H1 (cell line): ENCODE data around the gene RASGRF1. TPM values are rescaled to one million over a fixed set of nuclear protein-coding genes. Genes with fewer than 3 reads are reported as not detected.

Experiments
- CTCF ChIA-PET: fragments of 300-600 bp; sonication (Branson Sonifier 250); formaldehyde crosslinking; loops from one replicate; lab custom pipeline; 2021; ENCODE audit not compliant: partially characterized antibody; lab: Charles Lee
- POLR2A ChIA-PET: fragments of 300-600 bp; sonication (Branson Sonifier 250); formaldehyde crosslinking; loops from one replicate; lab custom pipeline; 2021; ENCODE audit warnings: inconsistent platforms; ENCODE audit not compliant: partially characterized antibody; lab: Charles Lee
- DNase-seq, 2 experiments: peaks; one replicate each; pipeline versions ENCODE4 v3.0.0 to v3.0.0-alpha.2; 2010 to 2022; ENCODE audit warnings: low spot score in 2 of 2, low read depth in 1 of 2, mixed read lengths in 1 of 2
- FAIRE-seq: peaks from 2 replicates; lab custom pipeline; 2011; peaks lifted over from hg19 to GRCh38; lab: Jason Lieb, UNC
- H2AFZ ChIP-seq: 2 replicates; pipeline ENCODE4 v1.8.1; 2012; ENCODE audit warnings: low read length, inconsistent platforms
- H2AK5ac ChIP-seq: 2 replicates; pipeline ENCODE4 v1.6.1; 2013; ENCODE audit warnings: low read depth, low read length
- H2BK120ac ChIP-seq: replicated peaks from 2 replicates; pipeline ENCODE3; 2013; ENCODE audit warnings: low read depth, low read length, inconsistent platforms
- H2BK12ac ChIP-seq: 2 replicates; pipeline ENCODE4 v1.6.1; 2013; ENCODE audit warnings: low read depth, low read length
- H2BK15ac ChIP-seq: 2 replicates; pipeline ENCODE4 v1.6.1; 2013; ENCODE audit warnings: low read length
- H2BK20ac ChIP-seq: 2 replicates; pipeline ENCODE4 v1.6.1; 2013; ENCODE audit warnings: low read length
- H2BK5ac ChIP-seq: 2 replicates; pipeline ENCODE4 v1.6.1; 2013; ENCODE audit warnings: low read depth, low read length
- H3K14ac ChIP-seq: 2 replicates; pipeline ENCODE4 v1.6.1; 2013; ENCODE audit warnings: inconsistent platforms; ENCODE audit not compliant: insufficient read length
- H3K18ac ChIP-seq: 2 replicates; pipeline ENCODE4 v1.6.1; 2013; ENCODE audit warnings: low read length; ENCODE audit errors: extremely low read depth
- H3K23ac ChIP-seq: 2 replicates; pipeline ENCODE4 v1.6.1; 2013; ENCODE audit warnings: inconsistent platforms; ENCODE audit not compliant: insufficient read length
- H3K23me2 ChIP-seq: 2 replicates; pipeline ENCODE4 v1.6.1; 2013; ENCODE audit warnings: low read depth, low read length
- H3K27ac ChIP-seq: 2 replicates; pipeline ENCODE4 v1.6.1; 2011; ENCODE audit warnings: low read depth, low read length, inconsistent platforms
- H3K27me3 ChIP-seq, 4 experiments: replicated peaks in 1 of 4; 1 replicate in 1 of 4; 2 replicates in 3 of 4; pipeline versions ENCODE4 v1.6.1 to v1.8.1; 2011 to 2013; ENCODE audit warnings: low read length in 3 of 4, mild to moderate bottlenecking in 3 of 4, inconsistent platforms in 2 of 4, mixed read lengths in 2 of 4, moderate library complexity in 1 of 4; ENCODE audit not compliant: control insufficient read depth in 3 of 4, insufficient read depth in 3 of 4; ENCODE audit errors: extremely low read depth in 1 of 4
- H3K36me3 ChIP-seq, 4 experiments: 2 replicates each; pipeline versions ENCODE4 v1.6.1 to v1.8.1; 2011 to 2013; ENCODE audit warnings: mild to moderate bottlenecking in 4 of 4, low read length in 3 of 4, moderate library complexity in 2 of 4, control low read depth in 1 of 4, inconsistent platforms in 1 of 4; ENCODE audit not compliant: insufficient read depth in 4 of 4, control insufficient read depth in 2 of 4
- H3K4ac ChIP-seq: replicated peaks from 2 replicates; pipeline ENCODE3; 2013; ENCODE audit warnings: low read length, low read depth, mixed read lengths, inconsistent platforms; ENCODE audit not compliant: insufficient read length
- H3K4me1 ChIP-seq, 4 experiments: replicated peaks in 1 of 4; 1 replicate in 1 of 4; 2 replicates in 3 of 4; pipeline versions ENCODE4 v1.6.1 to v1.8.1; 2011 to 2013; ENCODE audit warnings: low read length in 3 of 4, inconsistent platforms in 2 of 4, mixed read lengths in 1 of 4; ENCODE audit not compliant: insufficient read depth in 4 of 4, control insufficient read depth in 3 of 4
- H3K4me2 ChIP-seq, 2 experiments: 2 replicates each; pipeline versions ENCODE4 v1.6.1 to v1.8.1; 2011 to 2013; ENCODE audit warnings: low read depth in 2 of 2, low read length in 2 of 2, control low read depth in 1 of 2, inconsistent platforms in 1 of 2, mild to moderate bottlenecking in 1 of 2; ENCODE audit not compliant: insufficient read depth in 1 of 2
- H3K4me3 ChIP-seq, 4 experiments: fragments of 200-600, 300-600 bp in 1 of 4; sonication (generic), shearing (Covaris generic), sonication (Bioruptor Twin) in 1 of 4; 2 replicates each; pipeline versions ENCODE4 v1.5.1 to v1.8.1; 2011 to 2016; ENCODE audit warnings: low read length in 4 of 4, low read depth in 3 of 4, control low read depth in 2 of 4, inconsistent platforms in 2 of 4, mild to moderate bottlenecking in 2 of 4, mixed read lengths in 1 of 4, moderate library complexity in 1 of 4; ENCODE audit not compliant: insufficient read depth in 2 of 4; ENCODE audit errors: extremely low read depth in 1 of 4
- H3K56ac ChIP-seq: replicated peaks from 2 replicates; pipeline ENCODE3; 2013; ENCODE audit warnings: low read depth, mild to moderate bottlenecking, mixed read lengths, low read length, inconsistent platforms; ENCODE audit not compliant: insufficient read length
- H3K79me1 ChIP-seq: 2 replicates; pipeline ENCODE4 v1.6.1; 2013; ENCODE audit warnings: low read depth, low read length, control low read depth
- H3K79me2 ChIP-seq, 2 experiments: 2 replicates each; pipeline versions ENCODE4 v1.6.1 to v1.8.1; 2012 to 2013; ENCODE audit warnings: low read length in 2 of 2, mild to moderate bottlenecking in 2 of 2, inconsistent platforms in 1 of 2; ENCODE audit not compliant: insufficient read depth in 2 of 2, control insufficient read depth in 1 of 2
- H3K9ac ChIP-seq, 4 experiments: replicated peaks in 1 of 4; 1 replicate in 1 of 4; 2 replicates in 3 of 4; pipeline versions ENCODE4 v1.6.1 to v1.8.1; 2011 to 2013; ENCODE audit warnings: low read depth in 3 of 4, low read length in 3 of 4, control low read depth in 2 of 4, mild to moderate bottlenecking in 2 of 4, moderate library complexity in 2 of 4, inconsistent platforms in 1 of 4; ENCODE audit errors: extremely low read depth in 1 of 4
- H3K9me3 ChIP-seq, 2 experiments: 2 replicates each; pipeline versions ENCODE4 v1.6.1 to v1.8.1; 2012 to 2013; ENCODE audit warnings: mild to moderate bottlenecking in 2 of 2, moderate library complexity in 2 of 2, control low read depth in 1 of 2, inconsistent platforms in 1 of 2, low read depth in 1 of 2, low read length in 1 of 2, mixed read lengths in 1 of 2; ENCODE audit not compliant: insufficient read depth in 2 of 2
- H4K20me1 ChIP-seq, 2 experiments: replicated peaks in 1 of 2; 2 replicates each; pipeline versions ENCODE3 to v1.8.1; 2011 to 2013; ENCODE audit warnings: inconsistent platforms in 2 of 2, low read length in 2 of 2, mild to moderate bottlenecking in 1 of 2; ENCODE audit not compliant: insufficient read depth in 2 of 2, control insufficient read depth in 1 of 2
- H4K5ac ChIP-seq: 2 replicates; pipeline ENCODE4 v1.6.1; 2013; ENCODE audit warnings: low read length, low read depth, mixed read lengths, inconsistent platforms; ENCODE audit not compliant: insufficient read length
- H4K8ac ChIP-seq: 2 replicates; pipeline ENCODE4 v1.8.0; 2013; ENCODE audit warnings: mild to moderate bottlenecking, moderate library complexity, low read length, inconsistent platforms; ENCODE audit not compliant: insufficient read depth; ENCODE audit errors: extremely low read depth
- H4K91ac ChIP-seq: replicated peaks from 2 replicates; pipeline ENCODE3; 2013; ENCODE audit warnings: low read length, mixed read lengths, inconsistent platforms; ENCODE audit not compliant: insufficient read length
- CTBP2 ChIP-seq: IDR thresholded peaks from 2 replicates; pipeline ENCODE4 v1.7.0; 2011; ENCODE audit warnings: borderline replicate concordance, mild to moderate bottlenecking, moderate library complexity, mixed read lengths, low read length; ENCODE audit not compliant: insufficient read depth, insufficient read length
- FOSL1 ChIP-seq: IDR thresholded peaks from 2 replicates; pipeline ENCODE4 v1.6.1; 2011; ENCODE audit warnings: mild to moderate bottlenecking, low read depth, low read length, moderate library complexity; ENCODE audit not compliant: insufficient read depth
- MAX ChIP-seq: IDR thresholded peaks from 2 replicates; pipeline ENCODE4 v1.6.1; 2012; ENCODE audit warnings: inconsistent platforms
- WGBS, 2 experiments: shearing (Covaris generic) in 1 of 2; methylation state at CpG; one replicate each; pipeline versions ENCODE4 v1.1.6 to v1.1.7; 2013 to 2015; ENCODE audit warnings: low lambda C conversion rate in 2 of 2, mixed read lengths in 2 of 2, inconsistent platforms in 1 of 2, low coverage in 1 of 2, missing lambda C conversion rate in 1 of 2; ENCODE audit not compliant: insufficient replicate concordance in 2 of 2, insufficient coverage in 1 of 2, insufficient read length in 1 of 2; ENCODE audit errors: extremely low coverage in 1 of 2, missing lambda C conversion rate in 1 of 2; 5-methylcytosine and 5-hydroxymethylcytosine counted together
- polyA plus RNA-seq, 7 experiments: library from polyadenylated mRNA; depleted of rRNA in 3 of 7; stranded (reverse) in 5 of 7; unstranded in 2 of 7; fragments of >200 nt in 5 of 7; fragments of 200-250 nt in 2 of 7; gene quantifications; 1 replicate in 5 of 7; 2 replicates in 1 of 7; 4 replicates in 1 of 7; pipeline versions ENCODE4 v1.2.1 to v1.2.3, GENCODE V29; 2011 to 2013; ENCODE audit warnings: missing spikeins in 2 of 7, mixed read lengths in 2 of 7
- total RNA-seq: library from RNA; stranded (reverse); fragmentation: NEBNext Ultra II Directional; extraction: Animal tissue kit (Norgen Biotek cat#: 25700); gene quantifications from 2 replicates; pipeline ENCODE4 v1.2.1, GENCODE V29; 2021

The RASGRF1 gene
- total and polyA plus RNA-seq, 2 of the 8 experiments (the other 6 are each of a cell fraction or from before 2014, with no cell fraction given): 0.42 to 0.67 TPM

- H3K14ac ChIP-seq: no peak overlapping the region
- H3K4me3 ChIP-seq: no peak overlapping the region
- no peak overlapping the region for H4K91ac ChIP-seq
- H3K79me1 ChIP-seq: no peaks in the 10 kb centered on the region
- CTCF ChIA-PET: interaction anchor here (1.9 to 5.2 kb wide), 7 partner anchors 10 to 89 kb away, joined by 5 to 40 read pairs (median 15); no protein-coding TSS in a partner anchor
- WGBS, 2 experiments: 85% methylated on average over 21 of the region's 22 CpGs; no CpG with 5 or more reads in 1 of the 2 experiments
- H3K9me3 ChIP-seq: no peaks in the 10 kb centered on the region
- POLR2A ChIA-PET: interaction anchor here (1.2 kb wide), 1 partner anchor 87 kb away, joined by 3 read pairs; no protein-coding TSS in a partner anchor
- no peak overlapping the region for H3K27ac ChIP-seq
- no peaks in the 10 kb centered on the region for H3K79me2 ChIP-seq
- H3K36me3 ChIP-seq: no peaks in the 10 kb centered on the region
- no peak overlapping the region for H3K4ac ChIP-seq
- no peak overlapping the region for H3K23ac ChIP-seq
- H3K4me2 ChIP-seq: no peak overlapping the region
- no peak overlapping the region for H4K5ac ChIP-seq
- H2BK12ac ChIP-seq: peak overlapping the region; percentile 68; the same call in 1 of the 2 replicates
- H3K56ac ChIP-seq: no peak overlapping the region
- peak overlapping the region; percentile 32; the same call in 1 of the 2 replicates for H3K18ac ChIP-seq
- peaks cover 0 to 25% (median 14%) of the 10 kb centered on the region in 4 experiments; a peak in 5 of 7 replicates for H3K4me1 ChIP-seq
- no peak overlapping the region for H2BK120ac ChIP-seq
- H2BK15ac ChIP-seq: no peak overlapping the region
- H2AFZ ChIP-seq: no peak overlapping the region
- no peak overlapping the region for H3K9ac ChIP-seq
- peak overlapping the region; percentile 35; the same call in 1 of the 2 replicates for H2BK5ac ChIP-seq
- H2AK5ac ChIP-seq: no peak overlapping the region
- no peak for DNase-seq
- FAIRE-seq: no peak
- no peak for TF ChIP-seq CTBP2
- TF ChIP-seq FOSL1: no peak
- 0 out of 2 replicates have a peak, but pooled peaks have one; percentile 10 for TF ChIP-seq MAX
- H3K27me3 ChIP-seq: no peaks in the 10 kb centered on the region; a peak in 1 of 7 replicates
- peak overlapping the region; percentile 58 for H4K8ac ChIP-seq
- H2BK20ac ChIP-seq: peak overlapping the region; percentile 93; the same call in 1 of the 2 replicates
- H4K20me1 ChIP-seq: peaks cover 0 to 5% of the 10 kb centered on the region in 2 experiments
- peaks cover 4% of the 10 kb centered on the region; the same call in 1 of the 2 replicates for H3K23me2 ChIP-seq
These were observed 94.4 kb downstream of the RASGRF1 start for GRCh38 chr15:78995921-78996893.
